Fibroblast of skin of right biceps (primary cell): Measurements from ENCODE around the gene ADAMTSL3.

Experiments
- DNase-seq: peaks from one replicate; pipeline ENCODE4 v3.0.0-alpha.2; 2013

ADAMTSL3 gene

GRCh38 chr15:83843471-83843871 lies 189.5 kb downstream of the ADAMTSL3 start:
- DNase-seq, result peak; percentile 62

- peak; percentile 46 for DNase-seq
Observed at GRCh38 chr15:83844742-83845141, 190.8 kb downstream of the ADAMTSL3 start.

GRCh38 chr15:83845230-83845629 lies 191.3 kb downstream of the ADAMTSL3 start:
- peak; percentile 60 for DNase-seq

DNA sequence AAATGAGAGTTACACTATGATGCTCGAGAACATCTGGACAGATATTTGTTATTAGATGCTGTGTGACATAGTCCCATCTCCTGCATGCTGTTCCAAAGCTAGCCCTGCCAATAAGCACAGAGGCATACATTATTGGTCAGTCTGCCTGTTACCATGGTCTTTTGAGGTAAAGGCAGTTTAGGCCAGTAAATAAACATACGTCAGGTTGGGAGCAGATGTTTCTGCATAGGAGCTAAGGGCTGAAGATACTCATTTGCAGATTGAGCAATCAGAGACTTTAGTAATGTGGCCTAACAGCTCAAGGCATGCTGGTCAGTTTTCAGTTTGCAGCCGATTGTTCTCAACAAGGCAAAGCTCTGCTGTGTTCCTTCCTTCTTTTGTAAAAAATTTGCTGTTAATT lies 192.9 kb downstream of the ADAMTSL3 start:
- no peak for DNase-seq

DNA sequence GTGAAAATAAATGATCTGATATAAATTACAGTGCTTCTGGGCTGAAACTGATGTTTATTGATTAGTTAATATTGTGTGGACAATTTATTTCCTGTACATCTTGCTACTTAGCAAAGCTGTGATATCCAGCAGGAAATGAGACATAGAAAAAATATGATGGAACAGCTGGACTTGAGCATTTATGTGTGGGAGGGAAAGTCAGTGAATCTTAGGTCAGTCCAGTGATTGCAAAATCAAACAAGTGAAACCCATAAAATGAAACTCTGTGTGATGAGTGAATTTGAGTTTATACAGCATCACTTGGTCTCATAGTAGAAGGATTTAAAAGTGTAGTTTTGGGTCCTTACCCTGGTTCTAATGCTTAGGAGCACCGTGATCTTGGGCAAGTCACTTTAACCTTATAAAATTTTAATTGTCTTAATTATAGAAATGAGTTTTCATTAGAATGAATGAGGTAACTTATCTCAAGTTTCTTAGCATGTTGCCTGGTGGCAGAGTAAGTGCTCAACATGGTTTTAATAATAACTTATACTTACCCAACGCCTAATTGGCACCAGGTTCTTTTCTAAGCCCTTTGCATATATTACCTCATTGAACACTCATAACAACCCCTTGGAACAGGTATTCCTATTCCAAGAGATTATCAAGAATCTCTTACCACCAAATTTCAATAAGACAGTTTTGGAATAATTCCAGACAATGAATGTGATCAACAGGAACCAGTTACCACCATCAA lies 194.6 kb downstream of the ADAMTSL3 start:
- peak; percentile 68 for DNase-seq

- DNase-seq, result no peak
Observed at GRCh38 chr15:83850015-83850414, 196.1 kb downstream of the ADAMTSL3 start.

DNA sequence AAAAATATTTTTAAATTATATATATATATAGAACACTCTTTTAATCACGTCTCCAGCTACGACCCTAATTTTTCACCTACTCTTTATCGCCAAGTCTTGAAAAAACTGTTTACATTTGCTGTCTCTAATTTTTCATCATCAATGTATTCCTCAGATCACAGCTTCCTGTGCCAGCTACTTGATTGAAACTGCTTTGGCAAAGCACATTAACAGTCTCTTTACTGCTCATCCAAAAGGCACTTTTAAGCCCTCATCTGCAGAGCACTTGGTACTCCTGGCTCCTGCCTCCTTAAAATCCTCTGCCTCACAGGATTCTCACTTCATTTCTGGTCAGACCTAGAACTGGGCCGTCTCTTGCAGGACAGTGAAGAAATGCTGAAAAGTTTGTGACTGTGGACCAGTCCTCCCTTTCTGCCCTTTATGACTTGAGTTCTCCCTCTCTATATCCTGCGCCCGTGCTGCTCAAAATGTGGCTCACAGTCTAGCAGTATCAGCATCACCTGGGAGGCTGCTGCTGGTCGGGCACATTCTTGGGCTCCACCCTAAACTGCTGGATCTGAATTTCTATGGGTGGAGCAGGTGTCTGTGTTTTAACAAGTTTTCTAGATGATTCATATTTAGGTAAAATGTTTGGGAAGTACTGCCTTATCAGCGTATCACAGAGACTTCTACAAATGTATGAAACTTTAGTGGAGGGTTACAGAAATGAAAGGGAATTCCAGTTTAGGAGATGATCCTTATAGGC lies 196.8 kb downstream of the ADAMTSL3 start:
- no peak for DNase-seq

GRCh38 chr15:83853232-83853631 lies 199.3 kb downstream of the ADAMTSL3 start:
- no peak for DNase-seq

DNA sequence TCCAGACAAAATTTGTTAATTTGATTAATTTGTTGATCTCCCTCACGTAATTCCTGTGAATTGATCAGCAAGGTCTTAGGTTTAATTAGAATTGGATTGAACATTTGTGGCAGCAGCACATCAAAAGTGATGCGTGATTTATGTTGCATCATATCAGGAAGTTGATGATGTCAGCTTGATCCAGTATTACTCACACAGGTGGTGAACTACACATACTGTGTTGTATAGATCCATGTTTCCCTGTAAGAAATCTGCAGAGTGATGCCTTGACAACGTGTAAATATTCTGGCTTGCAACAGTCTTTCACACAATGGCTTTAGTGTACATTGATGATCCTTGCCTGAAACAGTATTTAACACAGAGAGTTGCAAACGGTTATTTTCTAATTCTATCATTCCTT lies 200.4 kb downstream of the ADAMTSL3 start:
- no peak for DNase-seq

DNA sequence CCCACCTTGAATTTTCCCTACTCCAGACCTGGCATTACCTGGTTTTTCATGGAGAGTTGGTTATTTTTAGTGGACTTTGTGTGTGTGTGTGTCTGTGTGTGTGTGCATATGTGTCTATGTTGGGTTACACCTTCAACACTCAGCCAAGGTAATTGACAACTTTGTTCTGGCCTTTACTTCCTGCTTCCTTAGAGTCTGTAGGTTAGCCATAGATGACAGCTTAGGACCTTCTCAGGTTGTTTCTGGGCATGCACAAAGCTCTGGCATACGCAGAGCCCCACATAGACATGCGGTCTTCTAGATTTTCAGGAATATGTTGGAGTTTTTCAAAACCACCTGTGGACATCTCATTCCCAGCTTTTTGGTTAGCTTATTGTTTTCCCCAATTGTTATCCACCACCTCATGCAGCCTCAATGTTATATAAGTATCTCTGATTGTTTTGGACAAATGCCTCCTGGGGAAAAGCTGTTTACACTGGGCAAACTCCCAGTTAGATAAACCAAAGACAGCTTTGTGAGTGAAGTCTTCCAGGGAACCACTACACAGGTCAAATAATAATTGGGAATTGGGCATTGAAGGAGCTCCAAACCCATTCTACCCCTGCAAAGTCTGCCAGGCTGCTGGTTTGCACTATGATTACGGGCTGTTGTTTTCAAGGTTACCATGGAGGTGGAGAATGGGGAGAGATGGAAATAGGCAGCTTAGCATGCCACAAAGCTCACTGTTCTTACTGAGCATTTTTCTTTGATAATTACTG lies 201.2 kb downstream of the ADAMTSL3 start:
- DNase-seq, result no peak

DNA sequence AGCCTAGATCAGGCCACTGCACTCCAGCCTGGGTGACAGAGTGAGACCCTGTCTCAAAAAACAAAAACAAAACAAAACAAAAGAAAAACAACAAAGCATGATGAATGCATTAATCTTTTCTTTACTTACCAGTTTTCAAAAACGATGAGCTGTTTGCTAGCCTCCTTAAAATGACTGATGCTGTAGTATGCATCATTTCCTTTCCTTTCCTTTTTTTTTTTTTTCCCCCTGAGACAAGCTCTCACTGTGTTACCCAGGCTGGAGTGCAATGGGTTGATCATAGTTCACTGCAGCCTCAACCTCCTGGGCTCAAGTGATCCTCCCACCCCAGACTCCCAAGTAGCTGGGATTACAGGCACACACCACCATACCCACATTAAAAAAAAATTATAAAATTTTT lies 202.0 kb downstream of the ADAMTSL3 start:
- DNase-seq, result no peak

GRCh38 chr15:83858820-83859505 lies 205.0 kb downstream of the ADAMTSL3 start:
- DNase-seq, result no peak

DNA sequence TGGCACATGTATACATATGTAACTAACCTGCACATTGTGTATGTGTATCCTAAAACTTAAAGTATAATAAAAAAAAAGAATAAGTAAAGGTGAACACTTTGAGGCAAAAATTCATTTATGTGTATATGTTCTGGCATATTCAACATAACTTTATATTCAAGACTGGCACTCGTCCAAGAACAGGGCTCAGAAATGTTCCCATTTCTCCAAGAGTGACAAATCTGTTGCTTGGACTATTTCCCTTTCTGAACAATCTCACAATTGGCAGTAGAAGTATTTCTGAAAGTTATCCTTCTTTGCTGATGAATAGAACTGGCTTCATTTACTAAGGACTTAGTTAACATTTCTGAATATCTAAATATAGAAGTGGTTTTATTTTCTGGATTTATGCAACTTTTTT lies 212.8 kb downstream of the ADAMTSL3 start:
- DNase-seq, result no peak

GRCh38 chr15:83869341-83869740 lies 215.4 kb downstream of the ADAMTSL3 start:
- no peak for DNase-seq

DNA sequence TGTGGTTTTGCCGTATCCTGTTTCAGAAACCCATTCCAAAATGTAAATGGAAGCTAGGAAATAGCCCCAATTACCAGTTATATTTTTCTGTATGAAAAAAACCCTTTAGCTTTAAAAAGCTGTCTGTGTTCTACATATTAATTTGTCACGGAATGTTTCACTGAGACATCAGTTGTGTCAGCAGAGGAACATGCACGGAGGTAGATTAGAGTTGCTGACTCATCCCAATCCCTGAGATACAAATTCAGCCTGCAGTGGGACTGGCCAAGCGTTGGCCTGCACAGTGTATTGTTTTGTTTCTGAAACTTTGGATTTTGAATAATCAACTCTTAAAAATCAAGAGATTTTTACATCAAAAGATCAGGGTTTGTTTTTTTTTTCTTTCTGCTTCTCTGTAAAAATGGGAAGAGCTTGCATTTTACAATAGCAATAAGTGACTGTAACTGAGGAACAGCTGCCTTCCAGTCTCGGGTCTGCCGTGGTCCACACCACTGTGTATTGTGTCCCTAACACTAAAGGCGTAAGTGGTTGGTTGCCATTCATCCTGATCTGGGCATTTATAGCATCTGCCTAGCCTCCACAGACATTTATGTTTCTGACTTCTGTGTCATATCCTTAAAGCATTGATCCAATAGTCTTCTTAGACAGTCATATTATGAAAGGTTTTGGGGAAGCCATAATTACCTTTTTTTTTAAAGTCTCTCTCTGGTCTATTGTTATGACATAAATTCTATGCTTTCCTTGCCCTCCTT lies 218.1 kb downstream of the ADAMTSL3 start:
- peak; percentile 77 for DNase-seq

DNA sequence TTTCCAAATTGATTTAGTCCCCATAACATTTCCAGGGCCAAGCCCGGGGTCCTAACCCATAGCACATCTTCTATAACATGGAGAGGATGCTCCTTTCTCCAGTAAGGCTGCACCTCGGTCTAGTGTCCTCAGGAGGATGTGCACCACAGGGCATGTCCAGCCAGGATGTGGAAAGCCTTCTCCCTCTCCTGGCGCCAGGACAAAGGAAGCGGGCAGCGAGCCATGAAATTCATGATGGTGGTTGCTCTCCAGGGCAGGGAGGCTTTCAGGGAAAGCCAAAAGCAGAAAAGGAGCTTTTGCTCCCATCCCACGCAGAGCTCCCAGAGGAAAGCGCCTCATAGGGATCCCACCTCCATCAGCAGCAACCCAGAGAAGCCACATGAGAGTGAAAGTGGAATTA lies 220.0 kb downstream of the ADAMTSL3 start:
- DNase-seq, result no peak

GRCh38 chr15:83880529-83880928 lies 226.6 kb downstream of the ADAMTSL3 start:
- DNase-seq, result no peak

GRCh38 chr15:83881156-83881555 lies 227.2 kb downstream of the ADAMTSL3 start:
- no peak for DNase-seq

DNA sequence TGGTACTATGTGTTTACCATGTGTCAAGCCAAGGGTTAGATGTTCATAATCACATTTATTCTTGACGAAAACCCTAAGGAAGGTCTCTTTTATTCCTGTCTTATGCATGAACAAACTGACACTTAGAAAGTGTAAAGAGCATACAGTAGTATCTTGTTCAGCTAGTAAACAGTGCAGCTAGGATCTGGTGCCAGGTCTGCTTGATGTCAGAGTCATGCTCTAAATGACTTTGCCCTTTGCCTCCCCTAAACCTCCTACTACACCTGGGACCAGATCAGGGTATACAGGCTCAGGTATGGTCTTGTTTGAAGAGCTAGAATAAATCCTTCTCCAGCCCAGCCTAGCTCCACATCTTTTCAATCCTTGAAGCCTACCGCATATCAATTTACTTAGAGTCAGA lies 232.4 kb downstream of the ADAMTSL3 start:
- DNase-seq, result no peak

DNA sequence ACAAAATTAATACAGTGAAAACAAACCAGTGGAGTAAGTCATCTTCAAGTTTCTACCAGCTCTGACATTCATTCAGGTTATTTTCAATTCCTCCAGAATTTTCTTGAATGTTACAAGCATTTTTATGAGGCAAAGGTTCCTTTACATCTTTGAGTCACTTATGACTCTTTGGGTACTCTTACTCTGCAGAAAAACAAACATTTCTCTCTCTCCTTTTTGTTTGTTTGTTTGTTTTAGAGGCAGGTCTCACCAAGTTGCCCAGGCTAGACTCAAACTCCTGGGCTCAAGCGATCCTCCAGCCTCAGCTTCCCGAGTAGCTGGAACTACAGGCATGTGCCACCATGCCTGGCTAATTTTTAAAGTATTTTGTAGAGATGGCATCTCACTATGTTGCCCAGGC lies 233.5 kb downstream of the ADAMTSL3 start:
- DNase-seq, result no peak

- DNase-seq, result no peak
Observed at GRCh38 chr15:83887961-83888360, 234.0 kb downstream of the ADAMTSL3 start.

- no peak for DNase-seq
Observed at GRCh38 chr15:83889995-83890394, 236.1 kb downstream of the ADAMTSL3 start.
